Sigmoid colon (tissue), 4 donors: ENCODE measurements around the gene KRTAP13-1.

ENCODE experiments used
- POLR2A ChIP-seq, 2 donors: fragments of 450-650 bp; IDR thresholded peaks; one replicate each; pipeline ENCODE4 v1.6.1; 2016; ENCODE audit warnings: antibody characterized with exemption in 2 of 2, mild to moderate bottlenecking in 2 of 2, moderate library complexity in 2 of 2
- POLR2AphosphoS5 ChIP-seq, 4 donors: sonication (generic); formaldehyde crosslinking; IDR thresholded peaks; one replicate each; pipeline ENCODE4 v1.6.1; 2017; ENCODE audit warnings: antibody characterized with exemption in 4 of 4
- TF ChIP-seq, protein P1 (sequence below), 4 experiments: fragments of 450-650 bp in 3 of 4; fragments of 200-600 bp in 1 of 4; IDR thresholded peaks; one replicate each; pipeline ENCODE4 v1.5.1; 2016 to 2019; ENCODE audit warnings: antibody characterized with exemption in 4 of 4, mild to moderate bottlenecking in 3 of 4, moderate library complexity in 2 of 4

- TF ChIP-seq POLR2A (IDR thresholded peaks at IDR 0.05) (no peak), POLR2AphosphoS5 (IDR thresholded peaks at IDR 0.05) (no peak)
- TF ChIP-seq, protein P1, sequence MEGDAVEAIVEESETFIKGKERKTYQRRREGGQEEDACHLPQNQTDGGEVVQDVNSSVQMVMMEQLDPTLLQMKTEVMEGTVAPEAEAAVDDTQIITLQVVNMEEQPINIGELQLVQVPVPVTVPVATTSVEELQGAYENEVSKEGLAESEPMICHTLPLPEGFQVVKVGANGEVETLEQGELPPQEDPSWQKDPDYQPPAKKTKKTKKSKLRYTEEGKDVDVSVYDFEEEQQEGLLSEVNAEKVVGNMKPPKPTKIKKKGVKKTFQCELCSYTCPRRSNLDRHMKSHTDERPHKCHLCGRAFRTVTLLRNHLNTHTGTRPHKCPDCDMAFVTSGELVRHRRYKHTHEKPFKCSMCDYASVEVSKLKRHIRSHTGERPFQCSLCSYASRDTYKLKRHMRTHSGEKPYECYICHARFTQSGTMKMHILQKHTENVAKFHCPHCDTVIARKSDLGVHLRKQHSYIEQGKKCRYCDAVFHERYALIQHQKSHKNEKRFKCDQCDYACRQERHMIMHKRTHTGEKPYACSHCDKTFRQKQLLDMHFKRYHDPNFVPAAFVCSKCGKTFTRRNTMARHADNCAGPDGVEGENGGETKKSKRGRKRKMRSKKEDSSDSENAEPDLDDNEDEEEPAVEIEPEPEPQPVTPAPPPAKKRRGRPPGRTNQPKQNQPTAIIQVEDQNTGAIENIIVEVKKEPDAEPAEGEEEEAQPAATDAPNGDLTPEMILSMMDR (IDR thresholded peaks at IDR 0.05), result no peak
Measured at GRCh38 chr21:30351534-30351933, 44.3 kb upstream of the KRTAP13-1 start.
